Stimulated activated CD4-positive, alpha-beta T cell treated with anti-CD3 and anti-CD28 coated beads, Interleukin-1b, Interleukin-23, amount 100 ng/mL, for 48 hours (primary cell): ENCODE results near the gene RAB3GAP2.
A peak's percentile ranks its signal among the peaks of the same experiment; 100 is the strongest.
"Not testable (repeated sequence)": the region's sequence is repeated elsewhere in the genome, so short reads cannot be mapped to it uniquely, and the experiment has no call there.

ENCODE experiments used
- DNase-seq: peaks from one replicate; pipeline ENCODE4 v3.0.0-alpha.2; 2020

The RAB3GAP2 gene

DNA sequence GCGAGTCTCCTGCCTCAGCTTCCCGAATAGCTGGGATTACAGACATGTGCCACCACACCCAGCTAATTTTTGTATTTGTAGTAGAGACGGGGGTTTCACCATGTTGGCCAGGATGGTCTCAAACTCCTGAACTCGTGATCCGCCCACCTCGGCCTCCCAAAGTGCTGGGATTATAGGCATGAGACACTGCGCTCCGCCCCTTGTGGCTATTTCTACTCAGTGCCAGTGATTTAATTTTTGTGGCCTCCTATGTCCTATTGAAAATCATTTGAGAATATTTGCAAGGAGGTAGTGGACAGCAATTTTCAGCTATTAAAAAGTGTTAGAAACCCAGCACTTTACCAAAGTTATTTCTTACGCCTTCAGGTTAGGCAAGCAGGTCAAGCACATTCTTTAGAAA is 36.0 kb downstream of the RAB3GAP2 start:
- DNase-seq, result not testable (repeated sequence)

DNA sequence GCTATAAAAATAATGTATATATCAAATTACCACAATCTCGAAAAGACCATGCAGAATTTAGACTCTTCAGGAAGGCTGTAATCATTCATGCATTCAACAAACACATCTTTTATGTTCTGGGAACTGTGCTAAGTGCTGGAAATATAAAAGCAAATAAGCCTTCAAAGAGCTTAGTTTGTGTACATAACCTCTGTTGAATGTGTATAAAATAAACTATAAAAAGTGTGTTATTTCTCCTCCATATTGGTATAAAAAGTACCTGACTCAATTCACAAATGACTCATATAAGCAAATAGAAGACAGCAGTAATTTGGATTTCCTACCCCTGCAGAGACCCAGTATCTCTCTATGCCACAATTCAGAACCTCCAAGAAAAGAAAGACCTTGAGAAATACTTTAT is 36.8 kb downstream of the RAB3GAP2 start:
- no peak for DNase-seq

DNA sequence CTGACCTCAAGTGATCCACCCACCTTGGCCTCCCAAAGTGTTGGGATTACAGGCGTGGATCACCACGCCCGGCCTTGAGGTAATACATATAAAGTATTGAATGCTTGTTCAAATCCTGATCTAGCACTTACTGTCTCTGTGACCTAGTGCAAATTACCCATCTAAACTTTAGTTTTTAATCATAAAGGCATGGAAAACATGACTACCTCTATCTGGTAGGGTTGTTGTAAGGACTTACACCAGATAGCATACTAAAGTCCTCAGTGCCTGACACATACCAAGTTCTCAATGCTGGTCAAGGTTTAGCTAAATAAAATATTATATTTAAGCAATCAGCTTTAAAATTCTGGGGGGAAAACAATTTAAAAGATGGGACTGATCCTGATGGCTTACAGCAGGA is 38.3 kb downstream of the RAB3GAP2 start:
- no peak for DNase-seq

DNA sequence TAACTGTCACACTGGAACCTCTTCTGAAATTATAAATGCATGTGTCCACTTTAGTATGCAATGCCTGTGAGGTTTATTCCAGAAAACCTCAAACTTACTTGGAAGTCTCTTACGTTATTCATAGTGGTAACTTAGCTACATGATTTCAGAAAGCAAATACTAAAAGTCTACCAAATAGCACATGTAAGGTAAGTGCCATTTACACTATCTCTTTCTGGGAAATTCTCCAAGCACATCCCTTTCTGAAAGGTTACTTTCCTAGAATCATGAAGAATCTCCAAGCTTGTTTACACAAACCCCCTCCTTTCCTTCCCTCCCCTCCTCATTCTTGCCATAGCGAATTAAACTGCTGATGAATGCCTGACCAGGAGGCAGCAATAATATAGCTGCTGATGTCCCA is 42.5 kb downstream of the RAB3GAP2 start:
- DNase-seq, result no peak

DNA sequence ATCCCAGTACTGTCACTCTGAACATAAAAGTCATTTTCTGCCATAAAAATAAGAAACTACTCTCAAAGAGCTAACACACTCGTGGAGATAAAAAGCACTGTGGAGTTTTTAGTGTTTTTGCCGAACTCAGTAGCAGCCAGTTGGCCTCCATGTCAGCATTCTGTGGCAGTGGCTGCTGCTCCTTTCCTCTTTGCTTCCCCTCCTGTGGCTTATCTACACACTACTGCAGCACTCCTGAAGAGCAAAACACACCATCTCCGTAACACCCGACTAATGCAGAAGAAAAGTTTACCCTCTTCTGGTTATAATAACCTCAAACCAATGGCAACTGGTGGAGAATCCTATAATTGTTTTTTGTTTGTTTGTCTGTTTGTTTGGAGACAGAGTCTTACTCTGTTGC is 44.9 kb downstream of the RAB3GAP2 start:
- no peak for DNase-seq

DNA sequence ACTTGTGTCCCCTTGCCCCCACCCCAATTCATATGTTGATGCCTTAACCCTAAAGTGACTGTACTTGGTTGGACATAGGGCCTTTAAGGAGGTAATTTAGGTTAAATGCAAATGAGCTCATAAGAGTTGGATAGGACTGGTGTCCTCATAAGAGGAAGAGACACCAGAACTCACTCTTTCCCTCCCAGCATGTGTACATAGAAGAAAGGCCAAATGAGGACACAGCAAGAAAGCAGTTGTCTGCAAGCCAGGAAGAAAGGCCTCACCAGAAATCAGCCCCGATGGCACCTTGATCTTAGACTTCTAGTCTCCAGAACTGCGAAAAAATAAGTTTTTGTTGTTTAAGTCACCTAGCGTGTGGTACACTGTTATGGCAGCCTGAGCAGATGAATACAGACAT is 45.5 kb downstream of the RAB3GAP2 start:
- no peak for DNase-seq

DNA sequence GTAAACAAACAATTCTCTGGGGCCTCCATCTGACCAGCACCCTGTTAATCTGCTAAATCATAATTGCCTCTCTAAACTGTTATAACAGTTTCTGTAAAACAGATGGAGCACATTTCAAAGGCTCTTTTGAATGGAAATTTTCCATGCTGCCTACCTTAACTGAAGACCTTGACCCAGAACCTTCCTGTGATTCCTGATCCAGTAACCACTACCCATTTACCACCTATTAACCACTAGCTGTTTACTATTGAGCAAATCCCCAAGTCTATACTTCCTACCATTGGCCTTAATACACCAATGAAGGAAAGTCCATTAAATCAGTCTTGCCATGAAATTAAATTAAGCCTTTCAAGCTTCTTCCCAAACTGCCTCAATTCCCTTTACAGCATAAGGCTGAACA is 46.3 kb downstream of the RAB3GAP2 start:
- DNase-seq, result no peak

DNA sequence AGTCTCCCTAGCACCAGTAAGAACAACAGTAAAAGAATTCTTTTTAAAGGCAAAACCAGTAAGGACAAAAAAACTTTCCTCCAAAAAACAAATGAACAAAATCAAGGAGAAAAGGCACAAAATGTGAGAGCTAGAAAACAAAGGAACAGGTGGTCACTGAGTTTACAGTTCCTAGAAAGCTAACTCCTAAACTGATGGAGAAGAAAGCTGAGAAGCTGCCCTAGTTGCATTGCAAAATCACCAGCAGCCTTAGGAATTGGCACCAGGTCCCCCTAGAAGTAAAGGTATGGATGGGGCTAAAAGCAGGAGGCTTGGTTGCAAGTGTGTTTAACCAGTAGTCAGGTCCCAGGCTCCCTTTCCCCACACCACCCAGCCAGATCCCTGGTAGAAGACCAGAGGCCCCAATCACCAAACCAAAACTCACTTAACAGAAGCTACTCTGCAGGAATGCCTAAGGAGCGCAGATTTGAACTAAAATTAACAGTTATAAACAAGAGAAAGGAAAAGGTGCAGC is 47.6 kb downstream of the RAB3GAP2 start:
- DNase-seq, result no peak

DNA sequence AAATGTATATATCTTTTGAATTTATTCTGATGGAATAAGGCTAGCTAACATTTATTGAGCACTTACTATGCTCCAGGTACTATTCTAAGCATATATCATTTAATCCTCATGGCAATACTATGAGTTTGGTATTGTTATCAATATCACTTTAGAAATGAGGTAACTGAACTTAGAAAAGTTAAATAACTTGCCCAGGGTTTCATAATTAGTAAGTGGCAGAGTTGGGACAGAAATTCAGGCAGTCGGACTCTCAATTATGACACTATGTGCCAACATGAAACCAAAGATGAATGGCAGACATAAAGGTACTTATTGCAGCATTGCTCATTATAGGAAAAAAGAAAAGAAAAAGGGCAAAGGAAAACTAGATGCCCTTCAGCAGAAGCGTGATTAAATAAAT is 48.2 kb downstream of the RAB3GAP2 start:
- DNase-seq, result no peak

DNA sequence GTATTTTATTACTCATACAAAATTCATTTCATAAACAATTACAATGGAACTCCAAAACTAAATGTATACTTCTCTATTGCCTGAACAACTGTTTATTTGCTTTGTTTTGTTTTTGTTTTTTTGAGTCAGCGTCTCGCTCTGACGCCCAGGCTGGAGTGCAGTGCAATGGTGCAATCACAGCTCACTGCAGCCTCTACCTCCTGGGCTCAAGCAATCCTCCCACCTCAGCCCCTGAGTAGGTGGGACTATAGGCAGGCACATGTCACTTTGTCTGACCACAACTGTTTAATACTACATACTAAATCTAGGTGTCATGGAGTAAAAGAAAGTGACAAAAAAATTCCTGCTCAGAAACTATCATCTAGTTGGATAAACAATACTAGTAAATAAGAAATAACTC is 49.3 kb downstream of the RAB3GAP2 start:
- no peak for DNase-seq

DNA sequence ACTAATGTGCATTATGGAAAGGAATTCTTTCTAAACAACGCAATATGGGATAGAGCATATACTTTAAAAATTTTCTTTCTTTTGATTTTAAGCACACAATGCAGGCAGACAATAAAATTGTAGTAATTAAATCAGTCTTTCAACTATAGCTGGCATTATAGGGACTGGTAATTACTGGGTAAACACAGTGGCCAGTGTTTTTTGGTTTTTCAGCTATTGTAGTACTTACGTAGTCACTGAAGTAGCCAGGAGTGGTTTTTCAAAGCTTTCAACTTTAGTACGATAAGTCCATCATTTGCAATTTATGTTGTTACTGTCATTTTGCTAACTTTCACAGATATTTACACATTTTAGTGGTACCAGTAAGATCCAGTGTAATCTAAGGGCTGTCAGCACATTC is 50.6 kb downstream of the RAB3GAP2 start:
- no peak for DNase-seq

DNA sequence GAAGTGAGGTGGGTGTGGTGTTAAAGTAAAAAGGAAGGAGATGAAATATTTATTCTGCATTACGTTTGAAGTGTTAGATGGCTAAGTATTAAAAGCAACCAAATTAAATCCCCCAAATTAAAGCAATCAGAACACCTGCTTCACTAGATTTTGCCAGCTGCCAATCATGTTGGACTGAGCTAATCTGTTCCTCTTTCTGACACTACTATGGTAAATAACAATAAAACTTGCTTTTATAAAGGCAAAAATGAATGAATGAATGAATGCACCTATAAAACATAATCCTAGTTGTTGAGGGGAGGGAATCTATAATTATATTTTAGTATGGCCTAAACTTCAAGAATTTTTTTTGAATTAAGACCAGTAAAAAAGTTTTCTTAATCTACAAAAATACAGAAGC is 51.0 kb downstream of the RAB3GAP2 start:
- no peak for DNase-seq

DNA sequence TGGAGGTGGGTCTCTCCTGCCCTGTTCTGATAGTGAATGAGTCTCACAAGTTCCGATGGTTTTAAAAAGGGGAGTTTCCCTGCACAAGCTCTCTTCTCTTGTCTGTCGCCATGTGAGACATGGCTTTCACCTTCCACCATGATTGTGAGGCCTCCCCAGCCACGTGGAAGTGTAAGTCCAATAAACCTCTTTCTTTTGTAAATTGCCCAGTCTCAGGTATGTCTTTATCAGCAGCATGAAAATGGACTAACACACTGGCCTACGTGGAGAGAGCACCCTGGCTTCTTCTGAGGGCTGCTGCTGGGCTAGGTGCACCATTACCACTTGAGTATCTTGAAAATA is 51.6 kb downstream of the RAB3GAP2 start:
- DNase-seq, result not testable (repeated sequence)

DNA sequence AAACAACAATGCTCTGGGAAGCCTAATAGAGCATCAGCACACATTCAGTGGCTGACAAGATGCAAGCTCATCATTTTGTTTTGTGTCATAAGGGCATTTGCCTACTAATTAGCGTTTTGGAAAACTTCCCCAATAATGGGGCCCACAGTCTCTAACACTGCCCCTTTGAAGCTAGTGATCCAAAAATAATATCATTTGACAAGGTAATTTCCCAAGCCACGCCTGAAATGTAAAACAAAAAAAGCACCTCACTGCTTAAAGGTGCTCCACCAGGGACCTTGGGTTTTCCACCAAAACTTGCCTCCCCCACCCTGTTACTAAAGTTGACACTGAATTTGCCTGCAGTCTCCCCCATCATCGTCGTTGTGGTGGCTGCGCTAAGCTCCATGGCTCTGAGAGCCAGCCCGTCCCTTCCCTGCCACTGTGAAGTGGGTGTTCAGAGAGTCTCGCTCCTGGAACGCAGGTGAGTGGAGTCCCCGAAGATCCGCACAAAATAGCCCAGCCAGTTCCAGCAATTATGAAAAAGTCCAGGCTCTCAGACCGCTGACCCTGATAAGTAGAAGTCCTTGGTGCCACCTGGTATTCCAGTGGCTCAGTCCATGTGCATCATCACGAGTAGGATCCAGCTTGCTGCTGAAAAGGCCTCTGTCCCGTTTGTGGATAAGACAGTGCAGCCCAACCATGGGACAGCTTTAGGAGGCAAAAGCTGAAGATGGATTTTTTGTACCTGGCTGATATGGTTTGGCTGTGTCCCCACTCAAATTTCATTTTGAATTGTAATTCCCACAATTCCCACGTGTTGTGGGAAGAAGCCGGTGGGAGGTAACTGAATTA is 52.2 kb downstream of the RAB3GAP2 start:
- DNase-seq, result no peak

DNA sequence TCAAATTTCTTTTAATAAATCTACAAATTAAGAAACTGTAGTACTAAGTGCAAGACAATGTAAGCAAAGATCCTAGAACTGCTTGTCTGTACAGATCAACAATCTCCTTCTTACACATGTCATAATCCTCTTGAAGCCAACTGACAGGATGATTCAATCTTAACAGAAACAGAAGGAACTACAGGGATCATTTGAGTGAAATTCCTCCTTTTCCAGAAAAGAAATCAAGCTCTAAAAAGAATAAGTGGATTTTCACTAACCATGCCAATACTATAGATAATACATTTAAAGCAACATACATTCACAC is 53.2 kb downstream of the RAB3GAP2 start:
- no peak for DNase-seq

DNA sequence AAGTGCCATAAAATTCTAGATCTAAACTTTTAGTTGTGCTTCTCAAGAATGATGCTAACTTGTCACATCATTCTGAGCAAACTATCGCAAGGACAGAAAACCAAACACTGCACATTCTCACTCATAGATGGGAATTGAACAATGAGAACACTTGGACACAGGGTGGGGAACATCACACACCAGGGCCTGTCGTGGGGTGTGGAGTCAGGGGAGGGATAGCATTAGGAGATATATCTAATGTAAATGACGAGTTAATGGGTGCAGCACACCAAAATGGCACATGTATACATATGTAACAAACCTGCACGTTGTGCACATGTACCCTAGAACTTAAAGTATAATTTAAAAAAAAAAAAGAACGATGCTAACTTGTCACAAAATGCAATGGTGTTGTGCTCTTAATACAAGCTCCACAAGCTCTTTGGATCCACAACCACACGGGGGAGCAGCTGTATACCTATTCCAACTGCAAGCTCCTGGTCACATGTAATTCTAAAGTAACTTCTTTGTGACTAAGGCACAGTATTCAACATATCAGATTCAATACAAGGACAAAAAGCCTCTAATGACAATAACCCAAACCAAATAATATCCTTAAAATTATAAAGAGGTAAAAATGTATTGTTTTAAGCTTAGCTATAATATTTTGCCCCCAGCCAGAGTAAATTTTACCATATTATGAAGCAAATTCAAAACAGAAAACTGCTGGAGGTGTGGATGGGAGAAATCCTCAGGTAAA is 53.7 kb downstream of the RAB3GAP2 start:
- DNase-seq, result peak; percentile 19

DNA sequence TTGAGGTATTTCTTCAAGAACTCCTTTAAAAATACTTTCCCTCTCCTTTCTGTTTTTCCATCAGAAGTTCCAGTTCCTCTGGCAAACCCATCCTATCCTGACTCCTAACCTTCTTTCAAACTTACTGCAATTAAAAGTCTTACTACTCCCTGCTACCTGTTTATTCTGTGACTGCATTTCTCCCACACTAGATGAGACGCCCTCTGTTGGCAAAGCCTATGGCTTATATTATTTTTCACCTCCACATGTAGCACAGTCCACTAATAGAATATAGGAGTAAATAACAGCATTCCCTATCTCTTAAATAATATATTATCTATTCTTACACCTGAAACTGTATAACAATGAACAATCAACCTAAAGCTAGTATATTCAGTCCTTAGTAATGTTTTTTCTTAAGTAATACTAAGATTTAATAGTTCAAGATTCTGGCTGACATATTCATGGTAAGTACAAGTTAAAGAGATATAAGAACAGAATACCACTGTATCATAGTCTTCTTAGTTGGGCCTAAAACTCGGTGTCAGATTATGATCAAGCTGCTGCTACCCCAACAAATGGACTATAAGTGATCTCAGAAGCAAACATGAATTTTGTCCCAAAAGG is 54.8 kb downstream of the RAB3GAP2 start:
- DNase-seq, result no peak

DNA sequence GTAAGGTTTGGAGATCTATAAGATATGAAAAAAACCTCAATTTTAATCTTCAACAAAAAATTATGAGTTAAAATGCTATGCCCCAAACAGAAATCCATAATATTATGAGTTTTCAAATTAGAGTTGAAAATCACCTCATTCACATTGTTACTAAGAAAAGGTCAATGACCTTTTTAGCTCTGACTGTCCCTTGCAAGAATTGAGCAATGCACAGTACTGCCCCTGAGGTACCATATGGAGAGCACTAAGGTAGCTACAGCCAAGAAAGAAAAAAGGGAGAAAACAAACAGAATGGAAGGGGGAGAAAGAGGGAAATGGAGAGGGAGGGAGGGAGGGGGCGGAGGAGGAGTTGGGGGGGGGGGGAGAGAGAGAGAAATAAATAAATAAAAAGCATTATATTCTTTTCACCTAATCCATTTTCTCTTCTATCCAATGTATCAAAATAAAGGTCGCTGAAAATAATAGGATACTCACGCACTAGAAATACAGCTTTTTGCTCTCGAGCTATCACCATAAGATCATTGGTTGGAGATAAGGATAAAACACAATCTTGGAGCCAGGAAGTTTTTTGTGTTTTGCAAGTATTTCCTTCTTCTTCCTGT is 58.8 kb downstream of the RAB3GAP2 start:
- DNase-seq, result no peak

DNA sequence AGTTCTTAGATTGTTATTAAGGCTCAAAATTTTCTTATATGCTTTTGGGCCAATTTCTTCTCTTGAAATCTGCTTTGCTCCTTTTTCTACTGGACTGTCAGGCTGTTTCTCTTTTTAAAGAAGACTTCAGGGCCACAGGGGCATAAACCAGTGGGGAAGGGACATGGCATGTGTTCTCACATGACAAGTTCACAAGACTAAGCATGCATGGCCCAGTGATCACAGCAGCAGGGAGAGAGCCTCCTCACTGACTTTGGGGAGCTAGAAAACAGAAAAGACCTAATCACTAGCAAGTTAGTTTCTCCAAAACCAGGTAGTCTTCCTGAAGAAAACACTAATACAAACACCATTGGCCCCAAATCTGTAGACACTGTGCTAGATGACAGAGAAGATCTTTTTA is 64.8 kb downstream of the RAB3GAP2 start:
- no peak for DNase-seq

DNA sequence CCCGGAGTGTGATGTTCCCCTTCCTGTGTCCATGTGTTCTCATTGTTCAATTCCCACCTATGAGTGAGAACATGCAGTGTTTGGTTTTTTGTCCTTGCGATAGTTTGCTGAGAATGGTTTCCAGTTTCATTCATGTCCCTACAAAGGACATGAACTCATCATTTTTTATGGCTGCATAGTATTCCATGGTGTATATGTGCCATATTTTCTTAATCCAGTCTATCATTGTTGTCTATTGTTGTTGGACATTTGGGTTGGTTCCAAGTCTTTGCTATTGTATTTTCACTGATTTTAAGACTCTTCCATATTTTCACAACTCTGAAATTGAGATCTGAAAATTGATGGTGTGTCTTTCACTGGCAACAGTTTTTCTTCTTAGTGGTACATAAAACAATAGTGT is 67.5 kb downstream of the RAB3GAP2 start:
- DNase-seq, result not testable (repeated sequence)

DNA sequence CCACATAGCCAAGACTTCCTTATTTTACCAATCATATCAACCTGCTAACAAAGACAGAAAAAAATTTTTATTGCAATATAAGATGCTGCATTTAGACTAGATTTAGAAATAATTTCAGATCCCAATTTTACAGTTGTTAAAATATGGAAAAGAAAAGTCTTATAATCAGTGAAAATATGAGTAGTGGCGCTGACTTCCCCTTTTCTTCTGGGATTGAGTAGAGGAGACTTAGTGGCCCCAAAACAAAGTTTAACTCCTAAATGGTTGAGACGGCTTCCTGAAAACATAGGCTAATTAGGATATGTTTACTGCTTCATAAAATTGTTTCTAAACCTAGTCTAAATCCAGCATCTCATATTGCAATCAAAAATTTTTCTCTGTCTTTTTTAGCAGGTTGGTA is 68.4 kb downstream of the RAB3GAP2 start:
- DNase-seq, result no peak

DNA sequence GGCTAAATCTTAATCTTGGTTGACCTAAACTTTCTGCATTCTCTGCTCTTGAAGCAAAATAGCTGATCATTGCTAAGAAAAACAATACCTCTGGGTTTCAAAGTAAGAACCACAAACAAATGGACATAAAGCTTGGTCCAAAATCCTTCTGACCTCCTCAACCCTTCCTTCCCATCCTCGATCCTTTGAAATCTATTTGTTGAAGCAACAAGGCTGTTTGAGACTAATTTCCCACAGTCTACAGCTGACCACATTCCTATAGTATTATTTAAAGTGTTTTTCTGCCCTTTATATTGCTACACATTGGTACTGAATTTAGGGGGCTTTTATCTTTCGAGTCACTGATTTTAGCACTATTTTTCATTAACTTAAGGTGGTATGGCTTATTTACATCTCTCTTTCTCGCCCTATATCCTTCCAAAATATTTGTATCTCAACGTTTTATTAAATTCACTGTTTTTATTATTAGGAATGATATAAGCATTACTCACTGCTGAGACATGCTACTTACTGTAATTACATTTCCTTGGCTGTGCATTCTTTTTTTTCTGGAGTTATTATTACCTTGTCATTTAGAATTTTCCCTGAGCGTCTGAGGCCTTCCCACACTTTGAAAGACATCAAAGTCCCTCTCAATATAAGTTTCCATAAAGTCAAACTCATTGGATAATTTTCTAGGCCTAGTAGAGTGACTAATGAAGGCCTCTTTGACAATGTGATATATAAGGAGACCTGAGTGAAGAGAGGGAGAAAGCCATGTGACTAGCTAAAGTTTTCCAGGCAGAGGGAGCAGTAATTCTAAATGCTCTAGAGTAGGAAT is 73.9 kb downstream of the RAB3GAP2 start:
- DNase-seq, result no peak

DNA sequence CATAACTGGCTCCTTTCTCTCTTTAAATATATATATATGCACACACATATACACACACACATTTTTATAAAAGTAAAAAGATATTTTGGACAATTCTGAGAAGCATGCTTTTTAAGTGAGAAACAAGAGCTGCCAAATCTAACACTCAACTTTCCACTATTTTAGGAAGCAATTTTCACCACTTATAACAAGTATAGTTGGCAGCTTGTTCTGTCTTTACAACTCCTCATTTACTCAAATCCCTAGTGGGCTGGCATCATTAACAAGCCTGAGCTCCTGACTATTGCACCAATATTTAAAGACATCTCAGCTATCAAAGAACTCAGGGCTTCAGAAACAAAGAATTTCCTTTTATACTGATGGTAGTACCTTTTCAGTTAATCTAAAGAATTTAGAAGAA is 76.6 kb downstream of the RAB3GAP2 start:
- no peak for DNase-seq
